NCI-H128 (cell line): ENCODE measurements around the gene FRG1.
"Not testable (repeated sequence)": the region's sequence is repeated elsewhere in the genome, so short reads cannot be mapped to it uniquely, and the experiment has no call there.

Experiments
- DNase-seq: peaks from one replicate; lab custom pipeline; 2025; ENCODE audit not compliant: unreplicated experiment; lab: John Stamatoyannopoulos, UW

Gene FRG1

DNA sequence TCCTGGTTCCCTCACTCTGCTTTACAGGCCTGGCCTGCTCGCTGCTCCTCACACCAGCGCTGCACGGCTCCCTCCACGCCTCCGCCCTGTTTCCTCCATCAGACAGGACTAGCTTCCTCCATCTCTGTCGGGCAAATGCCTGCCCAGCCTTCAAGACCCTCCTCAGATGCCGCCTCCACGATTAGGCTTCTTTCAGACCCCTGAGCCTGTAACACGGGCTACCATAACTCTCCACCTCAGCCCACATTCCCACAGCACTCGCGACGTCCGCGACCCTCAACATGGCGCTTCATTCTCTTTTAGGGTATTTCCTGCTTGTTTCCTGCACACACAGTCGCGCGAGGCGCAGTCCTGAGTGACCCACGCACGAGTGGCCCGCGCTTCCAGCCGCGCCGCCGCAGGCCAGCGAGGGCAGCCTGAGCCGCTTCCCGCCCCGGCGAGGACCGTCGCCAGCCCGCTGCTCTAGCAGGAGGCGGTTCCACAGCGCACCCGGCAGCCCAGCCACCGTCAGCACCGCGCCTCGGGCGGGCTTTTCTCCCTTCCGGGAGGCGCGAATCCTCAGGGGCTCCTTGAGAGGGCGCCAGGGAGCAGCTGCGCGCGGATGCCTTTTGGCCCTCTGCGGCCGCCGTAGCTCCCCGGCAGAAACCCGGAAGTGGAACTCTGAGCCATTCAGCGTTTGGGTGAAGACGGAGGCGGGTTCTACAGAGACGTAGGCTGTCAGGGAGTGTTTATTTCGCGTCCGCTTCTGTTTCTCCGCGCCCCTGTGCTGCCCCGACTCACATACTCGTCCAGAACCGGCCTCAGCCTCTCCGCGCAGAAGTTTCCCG, at the start of gene FRG1:
TSS of gene FRG1 (plus strand) at position 695 of the 827 bp plus-strand sequence. CDS start 138 bp downstream, outside the sequence.
- DNase-seq: no peak

DNA sequence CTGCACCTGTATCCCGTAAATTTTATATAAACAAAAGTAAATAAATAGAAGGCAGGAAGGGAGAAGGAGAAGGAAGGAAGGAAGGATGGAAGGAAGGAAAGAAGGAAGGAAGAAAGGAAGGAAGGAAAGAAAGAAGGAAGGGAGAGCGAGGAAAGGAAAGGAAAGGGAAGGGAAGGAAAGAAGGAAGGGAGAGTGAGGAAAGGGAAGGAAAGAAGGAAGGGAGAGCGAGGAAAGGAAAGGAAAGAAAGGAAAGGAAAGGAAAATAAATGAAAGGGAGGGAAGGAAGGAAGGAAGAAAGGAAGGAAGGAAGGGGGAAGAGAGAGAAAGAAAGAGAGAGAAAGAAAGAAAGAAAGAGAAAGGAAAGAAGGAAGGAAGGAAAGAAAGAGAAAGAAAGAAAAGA, 43.0 kb upstream of the FRG1 start:
- DNase-seq: no peak

DNA sequence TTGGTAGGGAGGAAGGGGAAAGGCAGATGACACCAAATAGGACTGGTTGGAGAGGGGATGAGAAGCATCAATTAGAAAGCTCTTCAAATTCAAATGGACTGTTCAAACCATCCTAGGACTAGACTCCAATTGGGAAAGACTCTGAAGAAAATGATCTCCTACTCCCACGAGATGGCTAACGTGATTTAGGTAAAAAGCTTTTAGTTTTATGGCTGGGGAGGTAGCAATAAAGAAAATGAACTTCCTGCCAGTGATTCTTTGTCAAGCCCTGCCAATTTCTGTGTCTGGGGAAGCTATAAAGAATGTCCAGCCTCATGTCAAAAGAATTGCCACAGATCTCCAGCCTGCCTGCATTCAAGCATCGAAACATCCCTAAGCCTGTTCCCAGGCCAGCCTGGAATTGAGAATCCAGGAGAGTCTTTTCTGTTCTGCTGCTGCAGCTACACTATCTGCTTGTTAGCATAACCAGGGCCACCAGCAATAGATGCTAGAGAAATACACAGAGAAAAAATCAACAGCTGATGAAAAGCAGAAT, 41.1 kb upstream of the FRG1 start:
- DNase-seq: not testable (repeated sequence)

DNA sequence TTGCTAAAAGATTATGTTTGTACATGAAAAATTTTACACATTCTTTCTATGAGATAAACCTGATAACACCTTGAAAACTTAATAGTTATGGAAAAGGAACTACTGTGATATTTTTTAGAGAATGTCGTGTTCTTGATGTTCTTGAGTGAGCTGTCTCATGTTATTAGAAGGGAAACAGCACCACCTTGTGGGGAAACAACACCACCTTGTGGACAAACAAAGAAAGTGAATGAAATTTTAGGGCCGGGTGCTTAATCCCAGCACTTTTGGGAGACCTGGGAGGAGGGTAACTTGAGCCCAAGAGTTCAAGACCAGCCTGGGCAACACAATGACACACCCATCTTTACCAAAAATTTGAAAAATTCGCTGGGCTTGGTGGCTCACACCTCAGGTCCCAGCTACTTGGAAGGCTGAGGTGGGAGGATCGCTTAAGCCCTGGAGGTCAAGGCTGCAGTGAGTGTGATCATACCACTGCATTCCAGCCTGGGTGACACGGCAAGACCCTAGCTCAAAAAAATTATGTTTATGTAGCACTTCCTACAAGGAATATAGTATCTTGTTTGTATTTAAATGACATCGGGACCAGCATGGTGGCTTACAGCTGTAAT, 36.1 kb upstream of the FRG1 start:
- DNase-seq: not testable (repeated sequence)

DNA sequence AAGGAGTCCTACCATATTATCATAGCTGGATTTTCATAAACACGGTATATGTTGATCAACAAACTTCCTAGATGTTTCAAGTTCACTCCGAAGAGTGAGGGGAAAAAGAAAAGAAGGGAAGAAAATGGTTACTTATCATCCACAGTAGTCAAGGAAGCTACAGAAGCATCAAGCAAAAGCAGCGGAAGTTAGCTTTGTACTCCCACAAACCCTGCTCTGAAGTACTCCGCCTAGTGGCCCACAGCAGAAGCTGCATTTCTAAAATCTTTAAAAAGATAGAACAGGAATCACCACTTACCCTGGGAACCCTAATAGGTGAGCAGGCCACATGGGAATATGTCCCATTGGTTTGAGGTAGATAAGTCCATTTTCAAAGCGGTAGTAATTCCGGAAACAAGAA, 28.5 kb upstream of the FRG1 start:
- DNase-seq: no peak

DNA sequence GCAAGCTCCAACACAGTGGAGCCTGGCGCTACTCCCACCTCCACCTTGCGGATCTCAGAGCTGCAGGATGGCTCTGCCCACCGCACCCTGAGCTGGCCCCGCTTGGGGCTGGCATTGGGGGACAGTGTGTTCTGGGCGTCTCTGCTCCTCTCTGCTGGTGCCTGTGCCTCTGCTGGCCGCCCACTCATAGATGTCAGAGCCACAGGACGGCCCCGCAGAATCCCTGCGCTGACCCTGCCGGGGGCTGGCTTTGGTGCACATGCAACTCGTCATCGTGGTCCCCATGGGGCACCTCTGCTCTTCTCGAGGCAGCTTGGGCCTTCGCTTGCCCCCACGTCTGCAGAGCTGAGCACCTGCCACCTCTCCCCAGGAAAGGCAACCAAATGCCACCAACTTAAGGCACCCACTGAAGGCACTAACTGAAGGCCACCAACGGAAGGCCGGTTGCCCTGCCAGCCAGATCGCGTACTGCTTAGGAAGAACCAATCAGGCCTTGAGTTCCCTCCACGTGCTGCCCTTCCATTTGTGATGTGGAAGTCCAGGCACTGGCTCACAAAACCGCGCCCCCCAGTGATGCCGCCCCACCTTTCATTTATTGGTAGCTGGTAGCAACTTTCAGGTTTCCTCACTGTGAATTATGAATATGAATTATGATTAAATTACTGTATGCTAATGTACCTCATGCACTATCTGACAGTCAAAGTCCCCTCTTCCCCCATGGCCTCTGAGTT, 23.3 kb upstream of the FRG1 start:
- no peak for DNase-seq

DNA sequence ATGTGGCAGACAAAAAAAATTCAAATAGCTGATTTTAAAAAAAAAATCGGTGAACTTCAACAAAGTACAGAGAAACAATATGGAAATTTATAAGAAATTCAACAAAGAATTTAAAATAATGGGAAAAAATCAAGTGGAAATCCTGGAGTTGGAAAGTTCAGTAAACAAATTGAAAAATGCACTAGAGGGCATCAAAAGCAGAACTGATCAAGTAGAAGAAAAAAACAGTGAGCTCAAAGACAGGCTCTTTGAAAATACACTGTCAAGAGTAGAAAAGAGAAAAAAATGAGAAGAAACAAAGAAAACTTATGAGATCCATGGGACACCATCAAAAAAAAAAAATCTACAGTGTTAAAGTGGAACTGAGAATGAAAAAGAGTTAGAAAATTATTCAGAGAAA, 19.6 kb upstream of the FRG1 start:
- no peak for DNase-seq

DNA sequence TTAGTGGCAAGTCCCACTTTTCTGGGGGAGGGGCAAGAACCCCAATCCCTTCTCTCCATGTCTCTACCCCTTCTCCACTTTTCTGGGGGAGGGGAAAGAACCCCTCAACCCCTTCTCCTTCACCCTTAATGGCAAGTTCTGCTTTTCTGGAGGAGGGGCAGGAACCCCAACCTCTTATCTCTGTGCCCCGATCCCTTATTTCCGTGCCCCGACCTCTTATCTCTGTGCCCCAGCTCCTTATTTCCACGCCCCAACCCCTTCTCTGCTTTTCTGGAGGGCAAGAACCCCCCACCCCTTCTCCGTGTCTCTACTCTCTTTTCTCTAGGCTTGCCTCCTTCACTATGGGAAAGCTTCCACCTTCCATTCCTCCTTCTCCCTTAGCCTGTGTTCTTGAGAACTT, 13.9 kb upstream of the FRG1 start:
- DNase-seq: not testable (repeated sequence)

DNA sequence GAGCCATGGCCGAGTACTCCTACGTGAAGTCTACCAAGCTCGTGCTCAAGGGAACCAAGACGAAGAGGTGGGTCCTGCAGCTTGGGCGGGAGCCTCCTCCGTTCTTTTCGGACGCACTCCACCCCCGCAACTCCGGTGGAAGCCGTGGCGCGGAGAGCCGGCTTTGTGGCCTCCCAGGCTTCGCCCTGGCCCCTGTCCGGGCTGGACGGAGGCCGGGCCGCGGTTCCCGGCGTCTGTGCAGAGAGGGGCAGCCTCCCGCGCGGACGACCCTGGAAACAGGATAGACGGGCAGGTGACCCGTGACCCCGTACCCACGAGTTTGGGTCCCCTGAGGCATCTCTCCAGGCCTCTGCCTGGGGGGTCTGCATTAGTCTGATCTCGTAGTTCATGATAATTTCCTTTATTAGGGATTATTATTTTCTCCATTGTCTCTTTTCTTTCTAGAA, 356 bp downstream of the FRG1 start:
- no peak for DNase-seq

DNA sequence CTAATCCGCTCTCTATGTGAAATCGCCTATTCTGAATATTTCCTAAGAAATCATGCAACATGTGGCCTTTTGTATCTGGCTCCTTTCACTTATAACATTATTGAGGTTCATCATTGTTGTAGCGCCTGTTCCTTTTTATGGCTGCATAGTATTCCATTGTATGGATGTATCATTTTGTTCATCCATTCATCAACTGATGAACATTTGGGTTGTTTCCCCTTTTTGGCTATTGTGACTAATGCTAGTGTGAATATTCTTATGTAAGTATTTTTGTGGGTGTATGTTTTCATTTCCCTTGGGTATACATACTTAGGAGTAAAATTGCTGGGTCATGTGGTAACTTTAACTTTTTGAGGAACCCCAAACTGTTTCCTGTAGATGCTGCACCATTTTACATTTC, 1.7 kb downstream of the FRG1 start:
- DNase-seq: not testable (repeated sequence)

DNA sequence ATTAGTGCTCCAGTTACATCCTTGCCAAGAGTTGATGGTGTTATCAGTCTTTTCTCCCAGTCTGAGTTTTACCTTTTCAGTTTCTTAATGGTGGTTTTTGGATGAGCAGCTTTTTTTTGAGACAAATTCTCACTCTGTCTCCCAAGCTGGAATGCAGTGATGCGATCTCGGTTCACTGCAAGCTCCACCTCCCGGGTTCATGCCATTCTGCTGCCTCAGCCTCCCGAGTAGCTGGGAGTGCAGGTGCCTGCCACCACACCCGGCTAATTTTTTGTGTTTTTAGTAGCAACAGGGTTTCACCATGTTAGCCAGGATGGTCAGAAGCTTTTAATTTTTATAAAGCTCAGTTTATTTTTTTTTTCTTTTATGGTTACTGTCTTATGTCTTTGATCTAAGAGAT, 3.4 kb downstream of the FRG1 start:
- not testable (repeated sequence) for DNase-seq

DNA sequence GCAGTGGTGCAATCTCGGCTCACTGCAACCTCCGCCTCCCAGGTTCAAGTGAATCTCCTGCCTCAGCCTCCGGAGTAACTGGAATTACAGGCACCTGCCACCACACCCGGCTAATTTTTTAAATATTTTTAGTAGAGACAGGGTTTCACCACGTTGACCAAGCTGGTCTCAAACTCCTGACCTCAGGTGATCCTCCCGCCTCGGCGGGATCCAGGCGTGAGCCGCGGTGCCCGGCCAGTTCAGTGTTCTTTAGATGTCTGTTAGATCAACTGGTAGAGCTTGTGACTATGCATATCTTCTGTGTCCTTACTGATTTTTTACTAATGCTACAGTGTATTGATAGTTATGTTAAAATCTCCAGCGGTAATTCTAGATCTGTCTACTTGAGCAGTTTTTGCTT, 6.2 kb downstream of the FRG1 start:
- not testable (repeated sequence) for DNase-seq

DNA sequence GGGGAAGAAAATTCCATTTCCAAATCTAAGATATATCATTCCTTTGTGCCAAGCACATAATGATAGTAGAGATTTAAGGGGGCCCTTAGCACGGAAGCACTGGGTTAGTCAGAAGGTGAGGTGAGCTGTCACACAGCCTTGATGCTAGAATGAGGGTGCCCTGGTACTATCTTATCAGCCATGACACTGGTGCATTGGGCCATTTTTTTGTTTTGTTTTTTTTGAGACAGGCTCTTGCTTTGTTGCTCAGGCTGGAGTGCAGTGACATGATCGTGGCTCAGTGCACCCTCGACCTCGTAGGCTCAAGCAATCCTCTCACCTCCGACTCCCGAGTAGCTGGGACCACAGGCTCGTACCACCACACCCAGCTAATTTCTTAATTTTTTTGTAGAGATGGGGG, 7.8 kb downstream of the FRG1 start:
- DNase-seq: not testable (repeated sequence)

DNA sequence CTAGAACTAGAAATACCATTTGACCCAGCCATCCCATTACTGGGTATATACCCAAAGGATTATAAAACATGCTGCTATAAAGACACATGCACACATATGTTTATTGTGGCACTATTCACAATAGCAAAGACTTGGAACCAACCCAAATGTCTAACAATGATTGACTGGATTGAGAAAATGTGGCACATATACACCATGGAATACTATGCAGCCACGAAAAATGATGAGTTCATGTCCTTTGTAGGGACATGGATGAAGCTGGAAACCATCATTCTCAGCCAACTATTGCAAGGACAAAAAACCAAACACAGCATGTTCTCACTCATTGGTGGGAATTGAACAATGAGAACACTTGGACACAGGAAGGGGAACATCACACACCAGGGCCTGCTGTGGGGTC, 28.6 kb downstream of the FRG1 start:
- not testable (repeated sequence) for DNase-seq

DNA sequence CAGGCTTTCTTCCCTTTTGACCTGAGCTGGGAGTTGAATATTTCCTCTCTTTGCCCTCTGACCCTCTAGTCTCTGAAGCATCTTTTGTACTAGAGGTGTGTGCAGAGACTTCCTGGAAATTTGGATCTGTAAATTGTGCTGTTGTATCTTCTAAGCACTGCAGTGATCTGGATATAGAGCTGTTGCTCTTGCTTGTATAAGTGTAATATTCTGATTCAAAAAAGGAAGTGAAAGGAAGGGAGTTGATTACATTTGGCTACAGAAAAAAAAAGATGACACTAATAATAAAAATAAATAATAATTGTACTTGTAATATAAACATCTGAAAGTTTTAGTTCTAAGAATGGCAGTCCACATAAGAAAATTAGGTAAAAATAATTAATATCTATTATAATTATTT, 33.0 kb downstream of the FRG1 start:
- DNase-seq: no peak

DNA sequence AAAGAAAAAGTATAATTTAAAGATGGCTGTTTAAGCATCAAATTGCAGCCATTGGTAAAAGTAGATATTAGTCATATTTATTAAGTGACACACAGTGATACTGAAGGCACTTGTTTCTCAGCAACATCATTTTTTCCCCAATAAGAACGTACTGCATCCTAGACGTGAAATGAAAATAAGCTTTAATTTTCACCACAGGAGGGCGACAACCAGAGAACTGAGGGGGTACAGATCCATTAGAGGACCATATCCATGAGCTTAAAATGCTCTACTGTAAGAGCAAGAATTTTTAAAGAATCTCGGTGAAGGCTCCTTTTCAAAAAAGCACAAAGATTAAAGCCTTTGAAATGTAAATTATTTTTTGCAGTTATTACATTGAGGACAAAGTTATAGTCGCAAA, 33.4 kb downstream of the FRG1 start:
- no peak for DNase-seq

DNA sequence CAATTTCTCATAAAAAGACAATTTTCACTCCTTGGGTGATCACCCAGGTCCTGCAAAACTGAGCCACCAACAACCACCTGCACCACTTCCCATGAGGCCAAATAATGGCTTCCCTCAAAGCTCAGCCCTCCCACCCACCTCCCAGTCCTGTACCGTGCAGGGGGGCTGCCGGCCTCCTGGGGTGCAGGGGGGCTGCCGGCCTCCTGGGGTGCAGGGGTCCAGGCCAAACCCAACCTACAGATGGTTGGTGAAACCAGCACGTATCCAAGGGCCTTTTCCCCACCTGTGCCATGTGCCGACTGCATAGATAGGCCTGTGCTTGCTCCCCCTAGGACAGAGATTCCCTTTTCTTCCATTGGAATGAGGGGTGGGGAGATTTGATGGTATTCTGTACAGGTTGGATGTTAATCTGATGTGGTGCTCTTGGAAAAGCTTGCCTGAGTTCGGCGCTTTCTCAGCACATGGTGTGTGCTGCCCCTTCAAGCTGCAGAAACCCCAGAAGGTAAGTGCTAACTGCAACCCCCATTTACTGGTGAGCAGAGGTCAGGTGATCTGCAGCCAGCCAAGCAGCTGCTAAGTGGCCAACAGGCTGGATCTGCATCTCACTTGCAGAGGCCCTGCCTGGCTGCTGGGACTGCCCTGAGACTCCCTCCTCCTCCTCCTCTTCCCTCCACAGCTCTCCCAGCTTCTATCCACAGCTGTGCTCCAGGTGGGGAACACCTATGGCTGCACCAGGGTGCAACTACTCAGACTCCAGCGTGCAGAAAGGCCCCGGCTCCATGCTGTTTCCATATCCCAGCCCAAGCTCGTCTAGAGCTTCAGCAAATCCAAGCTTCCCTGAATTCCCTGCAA, 38.8 kb downstream of the FRG1 start:
- DNase-seq: no peak

DNA sequence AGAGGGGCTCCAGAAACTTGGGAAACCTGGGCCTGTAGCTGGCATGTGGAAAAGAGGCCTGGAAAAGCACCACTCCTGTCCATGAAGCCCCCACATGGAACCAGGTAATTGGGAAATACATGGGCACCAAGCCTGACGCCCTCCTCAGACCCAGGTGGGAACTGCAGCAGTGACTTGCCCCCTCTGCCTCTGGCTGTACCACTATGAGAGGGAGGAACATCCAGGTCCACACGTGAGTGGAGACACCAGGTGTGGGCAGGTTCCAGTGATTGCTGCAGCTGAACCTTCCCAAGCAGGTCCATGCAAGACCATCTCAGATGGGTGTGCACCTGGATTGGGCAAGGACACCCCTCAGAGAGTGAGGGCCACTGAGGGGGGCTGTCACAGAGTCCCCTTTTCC, 39.6 kb downstream of the FRG1 start:
- DNase-seq: not testable (repeated sequence)

DNA sequence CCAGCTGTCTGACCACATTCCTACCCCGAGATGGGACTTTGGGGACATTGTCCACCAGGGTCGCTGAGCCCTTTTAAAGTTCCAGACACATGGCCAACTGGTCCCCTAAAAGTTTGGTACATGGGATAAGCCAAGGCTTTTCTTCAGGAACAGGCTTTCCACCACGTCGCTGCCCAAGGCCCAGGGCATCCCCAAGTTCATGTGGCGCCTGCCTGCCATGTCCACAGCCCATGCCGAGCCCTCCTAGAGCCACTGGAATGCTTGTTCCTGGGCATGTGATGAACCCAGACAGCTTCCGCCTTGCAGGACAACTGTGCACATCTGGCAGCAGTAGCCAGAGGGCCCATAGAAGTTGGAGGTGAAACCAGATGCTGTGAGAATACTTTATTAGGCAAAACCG, 41.3 kb downstream of the FRG1 start:
- no peak for DNase-seq

DNA sequence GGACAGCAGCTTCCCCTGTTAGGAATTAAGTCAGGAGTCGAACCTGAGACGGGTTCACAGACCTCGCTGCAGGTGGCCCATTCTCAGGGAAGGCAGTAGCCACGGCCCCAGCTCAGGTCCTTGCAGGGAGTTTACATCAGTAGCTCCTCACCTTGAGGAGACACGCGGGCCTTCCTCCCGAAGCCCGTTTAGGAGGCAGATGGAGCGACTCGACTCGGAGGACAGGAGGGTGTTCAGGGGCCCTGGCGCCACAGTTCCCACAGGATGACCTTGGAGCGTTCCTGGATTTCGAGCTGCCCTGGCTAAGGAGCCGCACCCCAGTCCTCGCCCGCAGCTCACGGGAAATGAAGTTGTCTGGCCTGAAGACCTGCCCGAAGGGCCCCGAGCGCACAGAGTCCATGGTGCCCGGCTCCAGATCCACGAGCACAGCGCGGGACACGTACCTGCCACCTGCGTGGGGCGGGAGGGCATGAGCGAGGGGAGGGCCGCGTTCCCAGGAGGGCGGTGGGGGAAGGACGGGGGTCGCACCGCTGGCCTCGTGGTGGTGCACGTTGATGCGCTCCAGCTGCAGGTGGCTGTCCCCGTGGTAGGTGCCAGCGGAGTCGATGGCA, 43.3 kb downstream of the FRG1 start:
- DNase-seq: not testable (repeated sequence)
